Measurements from ENCODE around the gene ATXN1. TPM values are rescaled to one million over a fixed set of nuclear protein-coding genes. Genes with fewer than 3 reads are reported as not detected.

Gene ATXN1
- total RNA-seq, 1 donor from 2014 or later = 36.0 TPM

DNA sequence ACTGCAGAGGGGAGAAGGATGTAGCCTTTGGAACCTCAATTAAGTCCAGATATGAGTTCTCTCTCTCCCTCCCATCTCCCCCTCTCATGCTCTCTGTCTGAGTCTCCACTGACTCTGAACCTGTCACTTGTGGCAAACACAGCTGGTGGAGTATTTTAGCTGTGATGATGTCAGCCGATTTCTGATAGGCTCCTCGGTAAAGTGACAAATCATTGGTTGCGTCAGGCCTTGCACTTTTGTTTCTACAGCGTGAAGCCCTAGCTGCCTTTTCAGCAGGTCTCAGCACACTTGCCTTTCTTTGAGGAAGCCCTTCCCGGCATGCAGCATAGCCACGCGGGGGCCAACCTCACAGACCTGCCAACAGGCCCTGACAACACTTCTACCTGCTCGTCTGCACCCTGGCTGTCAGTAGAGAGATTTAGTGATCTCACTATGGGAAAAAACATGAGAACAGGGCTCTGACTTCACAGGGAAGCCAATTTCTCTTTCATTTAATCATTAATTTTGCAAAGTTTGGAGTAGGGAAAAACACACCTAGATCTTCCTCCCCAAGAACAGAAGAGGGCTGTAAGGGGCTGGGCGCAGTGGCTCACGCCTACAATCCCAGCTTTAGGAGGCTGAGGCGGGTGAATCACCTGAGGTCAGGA, 438.5 kb downstream of the ATXN1 start:
- DNase-seq (ENCODE audit: low spot score) = peak; percentile 75

GRCh38 chr6:16321826-16322225, 439.4 kb downstream of the ATXN1 start:
- DNase-seq (ENCODE audit: low spot score) = peak; percentile 72

- DNase-seq (ENCODE audit: low spot score) = peak; percentile 65
Observed at GRCh38 chr6:16321341-16321710, 439.9 kb downstream of the ATXN1 start.

GRCh38 chr6:16320533-16321340, 440.5 kb downstream of the ATXN1 start:
- peak; percentile 67 for DNase-seq (ENCODE audit: low spot score)

DNA sequence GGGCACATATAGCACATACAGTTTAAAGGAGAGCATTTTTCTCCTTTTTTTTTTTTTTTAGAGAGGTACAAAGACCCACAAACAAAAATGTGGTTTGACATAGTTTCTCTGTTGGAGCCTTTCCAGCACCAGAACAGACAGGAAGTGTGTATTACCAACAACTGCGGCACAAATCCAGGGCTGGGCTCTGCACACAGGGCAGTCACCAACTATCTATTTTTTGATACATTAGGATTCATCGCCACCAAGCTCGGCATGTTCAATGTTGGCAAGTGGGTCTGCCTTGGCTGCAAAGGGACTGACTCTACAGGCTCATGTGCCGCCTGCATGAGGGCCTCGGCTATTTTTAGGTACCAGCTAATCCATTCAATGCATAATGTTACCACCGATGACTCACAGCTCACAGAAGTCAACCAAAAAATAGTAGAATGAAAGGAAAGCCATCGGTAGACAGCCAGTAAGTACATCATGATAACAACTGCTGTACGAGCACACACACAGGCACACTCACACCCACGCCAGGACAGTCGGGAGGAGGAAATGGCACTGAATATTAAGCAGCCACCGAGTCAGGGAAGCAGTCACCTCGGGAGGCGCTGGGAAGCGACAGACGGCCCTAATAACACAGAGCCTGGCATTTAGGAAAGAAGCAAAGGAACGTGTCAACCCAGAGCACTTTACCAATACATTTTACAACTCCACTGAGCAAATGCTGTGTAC, 441.3 kb downstream of the ATXN1 start:
- DNase-seq (ENCODE audit: low spot score) = peak; percentile 88

DNA sequence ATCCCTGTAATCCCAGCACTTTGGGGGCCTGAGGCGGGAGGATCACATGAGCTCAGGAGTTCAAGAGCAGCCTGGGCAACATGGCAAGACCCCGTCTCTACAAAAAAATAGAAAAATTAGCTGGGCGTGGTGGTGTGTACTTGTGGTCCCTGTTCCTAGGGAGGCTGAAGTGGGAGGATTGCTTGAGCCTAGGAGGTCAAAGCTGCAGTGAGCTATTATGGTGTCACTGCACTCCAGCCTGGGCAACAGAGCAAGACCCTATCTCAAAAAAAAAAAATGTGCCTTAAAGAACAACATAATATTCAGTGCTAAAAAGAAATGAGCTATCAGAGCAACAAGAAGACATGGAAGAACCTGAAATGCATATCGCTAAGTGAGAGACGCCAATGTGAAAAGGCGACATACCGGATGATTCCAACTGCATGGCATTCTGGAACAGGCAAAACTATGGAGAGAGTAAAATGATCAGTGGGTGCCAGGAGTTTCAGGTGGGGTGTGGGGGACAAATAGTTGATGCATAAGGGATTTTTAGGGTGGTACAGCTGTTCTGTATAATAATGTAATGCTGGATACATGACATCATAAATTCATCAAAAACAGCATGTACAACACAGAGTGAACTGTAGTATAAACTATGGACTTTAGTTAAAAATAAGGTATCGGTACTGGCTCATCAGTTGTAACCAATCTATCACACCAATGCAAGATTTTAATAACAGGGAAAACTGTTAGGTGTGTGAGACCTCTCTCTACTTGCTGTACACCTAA, 442.1 kb downstream of the ATXN1 start:
- DNase-seq (ENCODE audit: low spot score) = no peak

- DNase-seq (ENCODE audit: low spot score) = peak; percentile 68
Observed at GRCh38 chr6:16318538-16318937, 442.7 kb downstream of the ATXN1 start.

GRCh38 chr6:16316741-16317251, 444.5 kb downstream of the ATXN1 start:
- DNase-seq (ENCODE audit: low spot score) = no peak

GRCh38 chr6:16314296-16314695, 447.0 kb downstream of the ATXN1 start:
- DNase-seq (ENCODE audit: low spot score) = peak; percentile 5

GRCh38 chr6:16313732-16314131, 447.5 kb downstream of the ATXN1 start:
- DNase-seq (ENCODE audit: low spot score) = peak; percentile 59

DNA sequence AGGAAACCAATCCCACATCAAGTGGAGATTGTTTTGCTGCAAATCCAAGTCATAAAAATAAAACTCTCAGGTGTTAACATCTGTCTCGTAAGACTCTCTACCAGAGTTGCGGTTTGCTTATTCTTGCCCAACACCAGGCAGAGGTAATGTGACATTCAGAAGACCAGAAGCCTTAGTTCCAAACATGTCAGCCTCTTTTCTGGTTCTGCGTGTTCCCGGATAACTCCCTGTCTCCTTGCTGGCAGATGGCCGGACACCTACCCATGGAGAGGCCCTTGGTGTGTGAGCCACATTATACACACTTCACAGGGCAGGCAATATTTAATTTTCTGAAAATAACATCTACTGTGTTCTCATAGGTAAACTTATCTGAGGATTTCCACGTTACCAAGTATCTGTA, 449.5 kb downstream of the ATXN1 start:
- peak; percentile 33 for DNase-seq (ENCODE audit: low spot score)

DNA sequence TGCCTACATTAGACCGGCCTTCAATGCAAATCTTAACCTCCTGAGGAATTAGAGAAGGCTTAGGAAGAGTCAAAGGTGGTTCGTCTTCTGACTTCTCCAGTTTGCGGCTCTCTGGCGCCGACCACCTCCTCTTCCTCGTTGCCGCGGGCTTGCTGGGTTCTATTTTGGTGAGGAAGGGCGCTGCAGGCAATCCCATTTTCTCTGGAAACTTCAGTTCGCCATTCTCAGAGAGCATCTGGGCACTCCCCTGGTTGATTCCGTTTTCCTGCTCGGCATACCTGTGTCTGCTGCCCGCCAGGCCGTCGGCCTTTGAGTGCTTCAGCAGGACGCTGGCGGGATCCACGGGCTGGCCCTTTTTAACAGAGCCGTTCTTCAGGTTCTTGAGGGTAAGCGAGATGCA, 454.9 kb downstream of the ATXN1 start:
- peak; percentile 59 for DNase-seq (ENCODE audit: low spot score)

DNA sequence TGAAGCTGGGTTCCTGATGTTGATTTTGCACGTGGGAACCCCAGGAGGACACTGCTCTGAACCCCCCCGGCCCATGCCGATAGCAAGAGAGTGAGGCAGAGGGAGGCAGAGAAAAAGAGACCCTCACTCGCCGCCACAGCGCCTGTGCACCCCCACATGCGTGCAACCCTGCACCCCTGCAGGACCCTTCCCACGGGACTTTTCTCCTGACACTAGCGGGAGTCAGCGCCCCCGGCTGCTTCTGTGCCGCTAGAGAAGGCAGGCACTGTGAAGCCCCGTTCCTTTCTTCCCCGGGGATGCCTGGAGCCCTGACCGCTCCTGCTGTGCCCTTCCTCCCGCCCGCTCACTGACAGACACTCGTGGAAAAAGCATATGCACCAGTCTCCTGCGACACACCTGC, 455.5 kb downstream of the ATXN1 start:
- peak; percentile 81 for DNase-seq (ENCODE audit: low spot score)

- DNase-seq (ENCODE audit: low spot score) = peak; percentile 6
Observed at GRCh38 chr6:16305246-16305725, 456.0 kb downstream of the ATXN1 start.

DNA sequence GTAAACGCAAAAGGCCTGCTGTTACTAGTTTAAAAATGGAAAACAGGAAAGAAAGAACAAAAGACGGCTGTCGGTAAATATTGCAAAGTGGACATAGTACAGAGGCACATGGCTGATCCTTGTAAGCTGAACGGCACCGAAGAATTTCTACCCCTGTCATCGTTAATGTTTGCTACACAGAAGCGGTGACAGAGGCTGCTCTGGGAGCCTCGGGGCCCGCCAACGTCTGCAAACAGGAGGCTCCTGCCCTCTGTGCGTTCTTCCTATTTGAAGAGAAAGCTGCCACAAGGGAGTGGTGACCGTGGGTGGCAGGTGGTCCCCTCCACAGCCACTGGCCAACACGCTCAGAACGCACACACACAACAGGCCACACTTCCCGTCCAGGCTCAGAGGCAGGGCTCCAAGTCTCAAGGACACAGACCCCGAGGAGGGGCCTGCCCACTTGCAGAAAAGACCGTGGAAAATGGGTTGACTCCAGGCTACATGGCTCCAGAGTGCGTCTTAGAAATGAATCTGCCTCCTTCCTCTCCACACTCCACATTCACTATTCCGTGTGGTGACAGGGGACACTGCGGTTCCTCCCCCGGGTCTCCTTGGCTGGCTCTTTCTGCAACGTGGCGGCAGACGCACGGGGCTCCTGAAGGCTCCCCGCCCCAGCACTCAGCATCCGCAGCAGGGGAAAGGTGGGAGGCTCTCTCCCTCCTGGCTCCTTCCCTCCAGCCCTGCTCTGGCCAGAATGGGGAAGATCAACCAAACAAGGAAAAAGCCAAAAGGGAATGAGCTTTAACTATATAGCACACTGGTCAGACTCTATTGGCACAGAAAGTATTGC, 458.3 kb downstream of the ATXN1 start:
- DNase-seq (ENCODE audit: low spot score) = peak; percentile 75

GRCh38 chr6:16301511-16301910, 459.7 kb downstream of the ATXN1 start:
- DNase-seq (ENCODE audit: low spot score) = no peak

GRCh38 chr6:16299861-16300260, 461.4 kb downstream of the ATXN1 start:
- DNase-seq (ENCODE audit: low spot score) = no peak

GRCh38 chr6:16296061-16296670, 465.1 kb downstream of the ATXN1 start:
- DNase-seq (ENCODE audit: low spot score) = peak; percentile 35

DNA sequence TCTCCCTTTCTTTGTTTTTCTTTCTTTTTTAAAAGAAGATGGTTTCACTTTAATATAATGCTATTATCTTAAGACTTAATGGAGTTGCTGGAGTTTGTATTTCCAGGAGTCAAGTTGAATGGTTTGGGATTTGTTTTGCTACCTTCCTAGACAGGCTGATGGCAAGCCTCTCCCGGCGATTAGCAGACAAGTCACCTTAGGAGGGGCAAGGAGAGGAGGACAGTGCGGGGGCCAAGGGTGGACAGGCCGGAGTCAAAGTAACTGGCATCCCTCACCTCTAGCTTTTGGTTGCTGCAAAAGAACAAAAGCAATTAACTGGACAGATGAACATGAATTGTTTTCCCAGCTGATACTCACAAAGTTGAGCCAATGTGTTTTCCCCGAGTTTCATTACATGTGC, 465.8 kb downstream of the ATXN1 start:
- DNase-seq (ENCODE audit: low spot score) = peak; percentile 49

GRCh38 chr6:16295060-16295459, 466.2 kb downstream of the ATXN1 start:
- DNase-seq (ENCODE audit: low spot score) = peak; percentile 72
